Hepatocyte (in vitro differentiated cells): Measurements from ENCODE around the gene CRADD.

ENCODE experiments used
- CTCF ChIP-seq: fragments of 200-600 bp; sonication (generic); IDR thresholded peaks from 2 replicates; pipeline ENCODE4 v1.5.1; 2016; ENCODE audit warnings: antibody characterized with exemption, mild to moderate bottlenecking; ENCODE audit not compliant: poor library complexity
- EZH2 ChIP-seq: fragments of 200-600 bp; sonication (generic); IDR thresholded peaks from 2 replicates; pipeline ENCODE4 v1.6.1; 2016; ENCODE audit warnings: antibody characterized with exemption, mild to moderate bottlenecking, borderline replicate concordance

- TF ChIP-seq CTCF (no peak), EZH2 (no peak)
These were observed 170.6 kb downstream of the CRADD start for GRCh38 chr12:93847517-93848474.
